Activated CD4-positive, alpha-beta T cell treated with anti-CD3 and anti-CD28 coated beads, Interleukin-2, amount 10 ng/mL, durations not matched to agents 24 days and 14 days (primary cell): ENCODE data around the gene CCDC150. TPM values are rescaled to one million over a fixed set of nuclear protein-coding genes. Genes with fewer than 3 reads are reported as not detected.

ENCODE experiments used
- DNase-seq: peaks from one replicate; pipeline ENCODE4 v3.0.0; 2022
- H3K27ac Mint-ChIP-seq: one replicate; pipeline ENCODE4 v1.8.0; 2022; ENCODE audit warnings: mild to moderate bottlenecking, mixed read lengths
- H3K27me3 Mint-ChIP-seq: one replicate; pipeline ENCODE4 v1.8.0; 2022; ENCODE audit warnings: mixed read lengths
- H3K36me3 Mint-ChIP-seq: one replicate; pipeline ENCODE4 v1.8.0; 2022; ENCODE audit warnings: low read depth, mild to moderate bottlenecking, mixed read lengths
- H3K4me1 Mint-ChIP-seq: one replicate; pipeline ENCODE4 v1.8.0; 2021; ENCODE audit warnings: mixed read lengths
- H3K4me3 Mint-ChIP-seq: one replicate; pipeline ENCODE4 v1.8.0; 2022; ENCODE audit warnings: mild to moderate bottlenecking, moderate library complexity, mixed read lengths
- H3K9me3 Mint-ChIP-seq: one replicate; pipeline ENCODE4 v1.8.0; 2021; ENCODE audit warnings: mixed read lengths
- intact Hi-C: fragments of 100-400 bp; cut with micrococcal nuclease; formaldehyde crosslinking; loops from one replicate; pipeline ENCODE4 v1.15.1; 2023
- total RNA-seq: library from RNA; stranded (reverse); gene quantifications from 2 replicates; pipeline ENCODE4 v1.2.3, GENCODE V29; 2022

Gene CCDC150
- total RNA-seq, result 18.2 and 21.1 TPM in 2 replicates

GRCh38 chr2:196639180-196640030 lies at the start of gene CCDC150:
TSS of gene CCDC150 (plus strand) at chr2:196639715. CDS start at chr2:196639767, 52 bp downstream.
- peaks cover 21% of the 10 kb centered on the region for H3K4me1 Mint-ChIP-seq
- DNase-seq, result peak; percentile 99
- peak within 1 kb of the TSS; percentile 85 for H3K27ac Mint-ChIP-seq
- H3K27me3 Mint-ChIP-seq, result peaks cover 12% of the 10 kb centered on the region
- intact Hi-C loops, result loop anchor here (1.0 to 5.0 kb wide), 3 partner anchors 160 to 571 kb away; partner anchors contain the start of genes DNAH7 and GTF3C3
- no peaks in the 10 kb centered on the region for H3K36me3 Mint-ChIP-seq
- H3K9me3 Mint-ChIP-seq, result no peaks in the 10 kb centered on the region
- peak within 1 kb of the TSS; percentile 96 for H3K4me3 Mint-ChIP-seq

- DNase-seq, result no peak
- Mint-ChIP-seq H3K36me3 (no peaks in the 10 kb centered on the region), H3K9me3 (peaks cover 6% of the 10 kb centered on the region), H3K27ac (no peak overlapping the region), H3K4me3 (no peak overlapping the region), H3K4me1 (peaks cover 6% of the 10 kb centered on the region), H3K27me3 (peaks cover 73% of the 10 kb centered on the region)
- intact Hi-C loops, result no loop called here
Observed at GRCh38 chr2:196590286-196590685, 49.2 kb upstream of the CCDC150 start.

- Mint-ChIP-seq H3K36me3 (no peaks in the 10 kb centered on the region), H3K27ac (no peak overlapping the region), H3K4me1 (peaks cover 6% of the 10 kb centered on the region), H3K4me3 (no peak overlapping the region), H3K9me3 (peaks cover 3% of the 10 kb centered on the region), H3K27me3 (peaks cover 76% of the 10 kb centered on the region)
- intact Hi-C loops, result no loop called here
- DNase-seq, result no peak
Observed at GRCh38 chr2:196591004-196591403, 48.5 kb upstream of the CCDC150 start.

- intact Hi-C loops, result no loop called here
- no peak overlapping the region for H3K27ac Mint-ChIP-seq
- peak overlapping the region; percentile 81 for H3K4me3 Mint-ChIP-seq
Observed at GRCh38 chr2:196591621-196592022, 47.9 kb upstream of the CCDC150 start.

GRCh38 chr2:196592331-196592910 lies 47.1 kb upstream of the CCDC150 start:
- Mint-ChIP-seq H3K4me3 (peak overlapping the region; percentile 81), H3K27ac (no peak overlapping the region), H3K27me3 (peaks cover 76% of the 10 kb centered on the region), H3K36me3 (no peaks in the 10 kb centered on the region), H3K4me1 (peaks cover 6% of the 10 kb centered on the region), H3K9me3 (no peaks in the 10 kb centered on the region)
- DNase-seq, result peak; percentile 63
- intact Hi-C loops, result no loop called here

More at GRCh38 chr2:196591621-196592022, 47.9 kb upstream of the CCDC150 start:
- Mint-ChIP-seq H3K4me1 (peaks cover 6% of the 10 kb centered on the region), H3K27me3 (peaks cover 74% of the 10 kb centered on the region), H3K36me3 (no peaks in the 10 kb centered on the region), H3K9me3 (no peaks in the 10 kb centered on the region)
- DNase-seq, result no peak

GRCh38 chr2:196592911-196593881 lies 46.3 kb upstream of the CCDC150 start, which contains the start of gene HECW2:
TSS of gene HECW2 (minus strand) at chr2:196593554.
- H3K4me1 Mint-ChIP-seq, result peaks cover 6% of the 10 kb centered on the region
- no peaks in the 10 kb centered on the region for H3K36me3 Mint-ChIP-seq
- H3K9me3 Mint-ChIP-seq, result no peaks in the 10 kb centered on the region
- H3K27me3 Mint-ChIP-seq, result peaks cover 71% of the 10 kb centered on the region
- peak within 1 kb of the TSS; percentile 81 for H3K4me3 Mint-ChIP-seq
- intact Hi-C loops, result no loop called here
- peak; percentile 71 for DNase-seq
- H3K27ac Mint-ChIP-seq, result no peak within 1 kb of the TSS

DNA sequence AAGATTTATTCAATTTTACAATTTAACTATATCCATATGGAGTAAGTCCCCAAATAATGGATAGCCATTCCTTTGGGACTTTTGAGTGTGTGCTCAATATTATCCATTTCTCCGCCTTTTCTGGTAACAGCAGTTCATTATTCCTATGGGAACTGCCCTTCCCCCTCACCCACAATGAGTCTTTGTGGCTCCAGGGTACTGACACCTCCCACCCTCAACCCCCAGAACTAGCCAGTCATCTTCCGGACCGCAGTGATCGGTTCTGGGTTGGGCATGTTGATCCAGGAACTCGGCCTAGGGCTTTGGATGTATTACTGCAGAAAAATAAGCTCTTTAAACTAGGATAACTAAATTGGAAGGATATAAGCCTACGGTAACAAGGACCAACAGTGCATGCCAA lies 45.4 kb upstream of the CCDC150 start:
- no peak for DNase-seq
- Mint-ChIP-seq H3K27ac (no peak overlapping the region), H3K36me3 (no peaks in the 10 kb centered on the region), H3K9me3 (no peaks in the 10 kb centered on the region), H3K4me1 (peaks cover 6% of the 10 kb centered on the region), H3K4me3 (peak overlapping the region; percentile 58), H3K27me3 (peaks cover 67% of the 10 kb centered on the region)
- intact Hi-C loops, result no loop called here

DNA sequence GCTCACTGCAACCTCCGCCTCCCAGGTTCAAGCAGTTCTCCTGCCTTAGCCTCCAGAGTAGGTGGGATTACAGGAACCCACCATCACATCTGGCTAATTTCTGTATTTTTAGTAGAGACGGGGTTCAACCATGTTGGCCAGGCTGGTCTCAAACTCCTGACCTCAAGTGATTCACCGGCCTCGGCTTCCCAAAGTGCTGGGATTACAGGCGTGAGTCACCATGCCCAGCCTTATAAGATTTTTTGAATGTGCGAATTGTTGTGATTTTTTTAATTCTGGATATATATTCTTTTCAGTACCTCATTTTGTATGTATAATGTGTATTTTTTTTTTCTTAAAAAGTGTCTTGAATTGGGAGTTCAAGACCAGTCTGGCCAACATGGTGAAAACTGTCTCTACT lies 42.0 kb upstream of the CCDC150 start:
- Mint-ChIP-seq H3K36me3 (no peaks in the 10 kb centered on the region), H3K4me3 (no peak overlapping the region), H3K4me1 (peaks cover 2% of the 10 kb centered on the region), H3K9me3 (no peaks in the 10 kb centered on the region), H3K27ac (no peak overlapping the region), H3K27me3 (peaks cover 54% of the 10 kb centered on the region)
- intact Hi-C loops, result no loop called here
- no peak for DNase-seq

DNA sequence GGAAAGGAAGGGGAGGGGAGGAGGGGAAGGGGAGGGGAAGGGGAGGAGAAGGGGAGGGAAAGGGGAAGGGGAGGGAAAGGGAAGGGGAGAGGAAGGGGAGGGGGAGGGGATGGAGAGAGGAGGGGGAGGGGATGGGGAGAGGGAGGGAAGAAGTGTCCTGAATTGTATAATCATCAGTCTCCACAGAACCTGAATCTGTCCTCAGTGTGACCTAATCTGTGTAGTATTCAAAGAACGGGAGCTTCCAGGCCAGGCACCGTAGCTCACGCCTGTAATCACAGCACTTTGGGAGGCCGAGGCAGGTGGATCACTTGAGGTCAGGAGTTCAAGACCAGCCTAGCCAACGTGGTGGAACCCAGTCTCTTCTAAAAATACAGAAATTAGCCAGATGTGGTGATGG lies 41.1 kb upstream of the CCDC150 start:
- Mint-ChIP-seq H3K27me3 (peaks cover 55% of the 10 kb centered on the region), H3K36me3 (no peaks in the 10 kb centered on the region), H3K4me3 (no peak overlapping the region), H3K4me1 (peaks cover 2% of the 10 kb centered on the region), H3K27ac (no peak overlapping the region), H3K9me3 (no peaks in the 10 kb centered on the region)
- DNase-seq, result no peak
- intact Hi-C loops, result no loop called here

DNA sequence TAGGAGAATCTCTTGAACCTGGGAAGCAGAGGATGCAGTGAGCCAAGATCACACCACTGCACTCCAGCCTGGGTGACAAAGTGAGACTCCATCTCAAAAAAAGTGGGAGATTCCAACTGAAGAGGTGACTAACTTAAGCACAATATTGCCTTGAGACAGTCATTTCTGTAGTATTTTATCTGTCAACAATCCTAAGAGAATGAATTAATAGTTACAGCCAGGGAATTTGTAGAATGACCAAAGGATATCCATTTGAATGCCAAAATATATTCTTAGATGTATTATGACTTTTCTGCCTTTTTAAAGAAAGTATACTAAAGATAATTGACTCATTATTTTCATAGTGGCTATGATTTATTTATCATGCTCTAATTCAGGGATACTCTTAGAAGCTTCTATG lies 40.7 kb upstream of the CCDC150 start:
- Mint-ChIP-seq H3K36me3 (no peaks in the 10 kb centered on the region), H3K27me3 (peaks cover 52% of the 10 kb centered on the region), H3K27ac (no peak overlapping the region), H3K9me3 (no peaks in the 10 kb centered on the region), H3K4me1 (no peaks in the 10 kb centered on the region), H3K4me3 (no peak overlapping the region)
- intact Hi-C loops, result no loop called here
- DNase-seq, result no peak

DNA sequence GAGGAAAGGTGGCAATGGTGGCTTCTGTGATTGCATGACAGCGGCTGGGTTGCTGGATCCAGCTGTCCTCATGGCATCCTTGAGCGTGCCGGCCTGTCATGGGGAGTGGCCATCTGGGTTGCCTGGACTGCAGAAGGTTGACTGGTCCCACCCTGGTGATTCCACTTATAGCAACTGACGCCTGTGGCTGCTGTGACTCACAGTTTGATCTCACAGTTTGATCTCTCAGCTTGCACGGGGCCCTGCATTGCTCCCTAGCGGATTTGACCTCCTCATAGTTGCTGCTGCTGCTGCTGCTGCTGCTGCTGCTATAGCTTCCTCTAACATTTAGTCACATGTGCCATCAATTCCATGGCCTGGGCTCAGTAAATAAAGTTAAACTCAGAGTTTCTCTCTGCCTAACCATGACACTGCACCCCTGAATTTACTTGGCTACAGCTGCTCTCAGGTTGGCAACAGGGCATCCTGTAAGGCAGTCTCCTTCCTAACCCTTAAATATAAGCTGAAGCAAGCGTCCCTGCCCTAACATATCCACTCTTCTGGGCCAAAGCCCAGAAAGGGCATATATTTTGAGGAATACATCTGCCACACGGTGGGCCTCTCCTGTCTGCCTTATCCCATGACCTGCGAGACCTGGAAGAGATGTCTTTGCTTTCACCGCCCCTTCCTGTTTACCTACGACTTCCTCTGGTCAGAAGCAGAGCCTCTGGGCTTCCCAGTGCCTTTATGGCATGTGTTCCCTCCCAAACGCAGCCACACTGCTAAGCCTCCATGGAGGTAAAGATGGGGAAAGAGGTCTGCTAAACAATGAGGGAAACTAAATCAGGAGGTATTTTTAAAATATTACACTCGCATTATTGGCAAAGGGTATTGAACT lies 37.8 kb upstream of the CCDC150 start:
- Mint-ChIP-seq H3K4me3 (no peak overlapping the region), H3K27ac (no peak overlapping the region), H3K4me1 (no peaks in the 10 kb centered on the region), H3K9me3 (no peaks in the 10 kb centered on the region), H3K27me3 (peaks cover 32% of the 10 kb centered on the region), H3K36me3 (no peaks in the 10 kb centered on the region)
- no peak for DNase-seq
- intact Hi-C loops, result no loop called here

- Mint-ChIP-seq H3K4me1 (no peaks in the 10 kb centered on the region), H3K36me3 (no peaks in the 10 kb centered on the region), H3K27ac (no peak overlapping the region), H3K4me3 (no peak overlapping the region), H3K9me3 (no peaks in the 10 kb centered on the region), H3K27me3 (peaks cover 24% of the 10 kb centered on the region)
- no peak for DNase-seq
- intact Hi-C loops, result no loop called here
Observed at GRCh38 chr2:196604196-196604595, 35.3 kb upstream of the CCDC150 start.

- no peaks in the 10 kb centered on the region for H3K36me3 Mint-ChIP-seq
- intact Hi-C loops, result no loop called here
- no peaks in the 10 kb centered on the region for H3K4me1 Mint-ChIP-seq
- peaks cover 9% of the 10 kb centered on the region for H3K27me3 Mint-ChIP-seq
- H3K4me3 Mint-ChIP-seq, result no peak overlapping the region
- no peak overlapping the region for H3K27ac Mint-ChIP-seq
- no peaks in the 10 kb centered on the region for H3K9me3 Mint-ChIP-seq
- DNase-seq, result no peak
Observed at GRCh38 chr2:196606516-196606915, 33.0 kb upstream of the CCDC150 start.
